CMK (cell line): Measurements from ENCODE around the gene SPATS2.

Experiments
- DNase-seq: peaks from one replicate; pipeline ENCODE4 v3.0.0-alpha.2; 2010; ENCODE audit warnings: low read depth

Gene SPATS2

GRCh38 chr12:49541140-49541861, 174.0 kb downstream of the SPATS2 start:
- DNase-seq = no peak

GRCh38 chr12:49541911-49542505, 174.7 kb downstream of the SPATS2 start:
- no peak for DNase-seq

GRCh38 chr12:49542592-49543160, 175.4 kb downstream of the SPATS2 start:
- DNase-seq = no peak

- DNase-seq = no peak
Observed at GRCh38 chr12:49543221-49543913, 176.1 kb downstream of the SPATS2 start.

- no peak for DNase-seq
Observed at GRCh38 chr12:49543914-49544815, 176.9 kb downstream of the SPATS2 start.

GRCh38 chr12:49545815-49546214, 178.6 kb downstream of the SPATS2 start:
- DNase-seq = no peak

GRCh38 chr12:49546481-49546880, 179.2 kb downstream of the SPATS2 start:
- no peak for DNase-seq

GRCh38 chr12:49547090-49547690, 179.9 kb downstream of the SPATS2 start:
- DNase-seq = no peak

GRCh38 chr12:49548481-49548821, 181.2 kb downstream of the SPATS2 start:
- DNase-seq = no peak

- no peak for DNase-seq
Observed at GRCh38 chr12:49548822-49549648, 181.8 kb downstream of the SPATS2 start.

- no peak for DNase-seq
Observed at GRCh38 chr12:49549735-49550692, 182.8 kb downstream of the SPATS2 start.

GRCh38 chr12:49550693-49551252, 183.5 kb downstream of the SPATS2 start:
- DNase-seq = no peak

- DNase-seq = no peak
Observed at GRCh38 chr12:49552014-49552413, 184.8 kb downstream of the SPATS2 start.

- no peak for DNase-seq
Observed at GRCh38 chr12:49552425-49552824, 185.2 kb downstream of the SPATS2 start.

- DNase-seq = no peak
Observed at GRCh38 chr12:49552899-49553298, 185.6 kb downstream of the SPATS2 start.

- no peak for DNase-seq
Observed at GRCh38 chr12:49553512-49554088, 186.3 kb downstream of the SPATS2 start.

- DNase-seq = no peak
Observed at GRCh38 chr12:49554266-49554665, 187.0 kb downstream of the SPATS2 start.

GRCh38 chr12:49555631-49556390, 188.5 kb downstream of the SPATS2 start:
- DNase-seq = no peak
